Upper lobe of left lung (tissue), 6 donors: ENCODE data around the gene SUSD3. TPM values are rescaled to one million over a fixed set of nuclear protein-coding genes. Genes with fewer than 3 reads are reported as not detected.

Source experiments
- ATAC-seq, 2 donors: fragments of 200-7000 bp; cut with Tn5 transposase; one replicate each; pipeline ENCODE4 v1.9.1; 2022; ENCODE audit warnings: mild to moderate bottlenecking in 2 of 2, moderate library complexity in 2 of 2; ENCODE audit not compliant: low FRiP score in 2 of 2
- DNase-seq, 2 donors: peaks; one replicate each; pipeline ENCODE4 v3.0.0-alpha.2; 2019 to 2020
- H3K27ac ChIP-seq, 4 donors: fragments of 200-600 bp; sonication (generic); one replicate each; pipeline ENCODE4 v1.5.1; 2016 to 2019
- H3K27me3 ChIP-seq, 4 donors: fragments of 200-600 bp; sonication (generic); one replicate each; pipeline ENCODE4 v1.5.1; 2017 to 2019
- H3K36me3 ChIP-seq, 4 donors: fragments of 200-600 bp; sonication (generic); one replicate each; pipeline ENCODE4 v1.5.1; 2016 to 2019
- H3K4me1 ChIP-seq, 4 donors: fragments of 200-600 bp; sonication (generic); one replicate each; pipeline ENCODE4 v1.5.1; 2018 to 2019
- H3K4me3 ChIP-seq, 4 donors: fragments of 200-600 bp; sonication (generic); one replicate each; pipeline ENCODE4 v1.5.1; 2017 to 2019; ENCODE audit warnings: mild to moderate bottlenecking in 2 of 4, moderate library complexity in 1 of 4
- H3K9me3 ChIP-seq, 4 donors: fragments of 200-600 bp; sonication (generic); one replicate each; pipeline ENCODE4 v1.5.1; 2018 to 2019
- CTCF ChIP-seq, 6 experiments: fragments of 450-650 bp in 4 of 6; fragments of 200-600 bp in 2 of 6; sonication (generic) in 2 of 6; IDR thresholded peaks; one replicate each; pipeline ENCODE4 v1.5.1; 2016 to 2019; ENCODE audit warnings: antibody characterized with exemption in 6 of 6
- EP300 ChIP-seq, 4 donors: sonication (generic); formaldehyde crosslinking; IDR thresholded peaks; one replicate each; pipeline ENCODE4 v1.5.1; 2017; ENCODE audit warnings: antibody characterized with exemption in 4 of 4, control low read depth in 2 of 4
- POLR2A ChIP-seq, 4 donors: fragments of 450-650 bp; IDR thresholded peaks; one replicate each; pipeline ENCODE4 v1.5.1; 2016 to 2017; ENCODE audit warnings: antibody characterized with exemption in 4 of 4, mild to moderate bottlenecking in 2 of 4
- POLR2AphosphoS5 ChIP-seq, 2 donors: sonication (generic); formaldehyde crosslinking; IDR thresholded peaks; one replicate each; pipeline ENCODE4 v1.5.1; 2017; ENCODE audit warnings: antibody characterized with exemption in 2 of 2
- WGBS, 2 donors: methylation state at CpG; one replicate each; pipeline ENCODE4 v1.1.5; 2017 to 2018; 5-methylcytosine and 5-hydroxymethylcytosine counted together
- total RNA-seq, 6 donors: library from RNA; depleted of rRNA in 4 of 6; stranded (reverse); fragments of >200 nt in 4 of 6; gene quantifications; one replicate each; pipeline versions ENCODE4 v1.1.0 to v1.2.1, GENCODE V29; 2016 to 2021
- donor health status: DM: no; HTN: no; CAD: no; lungs with moderate emphysema.
- donor health status: DM: no; HTN: yes; CAD: no; lungs with severe emphysema.

The SUSD3 gene
- total RNA-seq, 6 donors from 2014 or later, result 3.9 to 17.8 (median 5.2) TPM

- H3K4me1 ChIP-seq, result peaks cover 7 to 27% (median 23%) of the 10 kb centered on the region in 4 donors
- DNase-seq (peak; percentile 22 to 53), ATAC-seq (no peak)
- no peaks in the 10 kb centered on the region for H3K27me3 ChIP-seq
- no peak for TF ChIP-seq POLR2A (IDR thresholded peaks at IDR 0.05)
- no peak for TF ChIP-seq POLR2AphosphoS5 (IDR thresholded peaks at IDR 0.05)
- no peak for TF ChIP-seq EP300 (IDR thresholded peaks at IDR 0.05)
- no peak for TF ChIP-seq CTCF (IDR thresholded peaks at IDR 0.05)
- H3K9me3 ChIP-seq, result peaks cover 0 to 6% (median 0%) of the 10 kb centered on the region in 4 donors
- peaks cover 3 to 53% (median 25%) of the 10 kb centered on the region in 4 donors for H3K36me3 ChIP-seq
- no peak overlapping the region for H3K4me3 ChIP-seq
- no peak overlapping the region for H3K27ac ChIP-seq
- WGBS, 2 donors, result 77 to 90% methylated on average over 2 to 15 of the region's 15 CpGs
Measured at GRCh38 chr9:93108291-93109041, 50.0 kb downstream of the SUSD3 start.

- Histone ChIP-seq H3K36me3 (peaks cover 3 to 60% (median 31%) of the 10 kb centered on the region in 4 donors), H3K4me3 (no peak overlapping the region), H3K4me1 (peaks cover 14 to 33% (median 23%) of the 10 kb centered on the region in 4 donors), H3K9me3 (no peaks in the 10 kb centered on the region), H3K27me3 (no peaks in the 10 kb centered on the region), H3K27ac (peak overlapping the region in 3 of 4 donors; percentile 30 to 95 (median 89))
- DNase-seq (peak; percentile 24 to 66), ATAC-seq (no peak)
- no peak for TF ChIP-seq EP300 (IDR thresholded peaks at IDR 0.05)
- TF ChIP-seq POLR2A (IDR thresholded peaks at IDR 0.05), result no peak
- TF ChIP-seq POLR2AphosphoS5 (IDR thresholded peaks at IDR 0.05), result no peak
- TF ChIP-seq CTCF (IDR thresholded peaks at IDR 0.05), result no peak
- 94 to 99% methylated on average over 5 to 13 of the region's 14 CpGs for WGBS, 2 donors
Measured at GRCh38 chr9:93110311-93110855, 51.9 kb downstream of the SUSD3 start.

- peaks cover 3 to 60% (median 31%) of the 10 kb centered on the region in 4 donors for H3K36me3 ChIP-seq
- DNase-seq (peak in 1 of 2 donors; percentile 21), ATAC-seq (no peak)
- H3K9me3 ChIP-seq, result no peaks in the 10 kb centered on the region
- TF ChIP-seq POLR2A (IDR thresholded peaks at IDR 0.05), result no peak
- TF ChIP-seq EP300 (IDR thresholded peaks at IDR 0.05), result no peak
- TF ChIP-seq CTCF (IDR thresholded peaks at IDR 0.05), result no peak
- no peak for TF ChIP-seq POLR2AphosphoS5 (IDR thresholded peaks at IDR 0.05)
- peak overlapping the region; percentile 46 to 95 (median 74) for H3K27ac ChIP-seq
- H3K27me3 ChIP-seq, result no peaks in the 10 kb centered on the region
- no peak overlapping the region for H3K4me3 ChIP-seq
- H3K4me1 ChIP-seq, result peaks cover 17 to 34% (median 26%) of the 10 kb centered on the region in 4 donors
- WGBS, 2 donors, result 89 to 90% methylated on average over 10 to 11 of the region's 11 CpGs
Measured at GRCh38 chr9:93111001-93111370, 52.5 kb downstream of the SUSD3 start.

- no peak for TF ChIP-seq CTCF (IDR thresholded peaks at IDR 0.05)
- TF ChIP-seq POLR2AphosphoS5 (IDR thresholded peaks at IDR 0.05), result no peak
- no peak for TF ChIP-seq EP300 (IDR thresholded peaks at IDR 0.05)
- TF ChIP-seq POLR2A (IDR thresholded peaks at IDR 0.05), result no peak
- peak; percentile 56 to 75 for DNase-seq
- Histone ChIP-seq H3K36me3 (peaks cover 3 to 60% (median 31%) of the 10 kb centered on the region in 4 donors), H3K9me3 (no peaks in the 10 kb centered on the region), H3K4me3 (no peak overlapping the region), H3K27ac (peak overlapping the region; percentile 46 to 95 (median 74)), H3K4me1 (peaks cover 23 to 40% (median 32%) of the 10 kb centered on the region in 4 donors), H3K27me3 (no peaks in the 10 kb centered on the region)
- ATAC-seq, result no peak
- WGBS, 2 donors, result 83% methylated on average over 9 to 18 of the region's 18 CpGs
Measured at GRCh38 chr9:93111371-93112115, 53.0 kb downstream of the SUSD3 start.
